Upper lobe of right lung (tissue), 1 donor: ENCODE data around the gene ECSIT. TPM values are rescaled to one million over a fixed set of nuclear protein-coding genes. Genes with fewer than 3 reads are reported as not detected.
"Not testable (repeated sequence)": the region's sequence is repeated elsewhere in the genome, so short reads cannot be mapped to it uniquely, and the experiment has no call there.

ENCODE experiments used
- ATAC-seq: fragments of 200-7000 bp; cut with Tn5 transposase; one replicate; pipeline ENCODE4 v1.9.1; 2020; ENCODE audit warnings: mild to moderate bottlenecking, moderate library complexity
- DNase-seq: peaks from one replicate; pipeline ENCODE4 v3.0.0-alpha.2; 2020
- H3K27ac ChIP-seq: fragments of 200-600 bp; one replicate; pipeline ENCODE4 v1.8.0; 2022
- H3K27me3 ChIP-seq: fragments of 200-600 bp; one replicate; pipeline ENCODE4 v1.8.0; 2022; ENCODE audit warnings: mild to moderate bottlenecking
- H3K36me3 ChIP-seq: fragments of 200-600 bp; one replicate; pipeline ENCODE4 v1.8.0; 2022
- H3K4me1 ChIP-seq: fragments of 200-600 bp; one replicate; pipeline ENCODE4 v1.8.0; 2022
- H3K4me3 ChIP-seq: fragments of 200-600 bp; one replicate; pipeline ENCODE4 v1.8.0; 2022; ENCODE audit warnings: mild to moderate bottlenecking
- H3K9me3 ChIP-seq: fragments of 200-600 bp; one replicate; pipeline ENCODE4 v1.8.0; 2022
- CTCF ChIP-seq: fragments of 200-600 bp; IDR thresholded peaks from one replicate; pipeline ENCODE4 v1.8.0; 2022; ENCODE audit warnings: antibody characterized with exemption
- intact Hi-C: fragments of 100-400 bp; cut with DNase I; formaldehyde crosslinking; loops from one replicate; pipeline ENCODE4 v1.11.0; 2022
- total RNA-seq: library from RNA; stranded (reverse); fragmentation: NEBNext Ultra II Directional; extraction: Animal tissue kit (Norgen Biotek cat#: 25700); gene quantifications from one replicate; pipeline ENCODE4 v1.2.1, GENCODE V29; 2021
- donor health status: DM: no; HTN: yes; CAD: no; lungs with severe emphysema.

The ECSIT gene
- total RNA-seq, 1 donor from 2014 or later, result 44.8 TPM

GRCh38 chr19:11479898-11480714, 48.8 kb downstream of the ECSIT start:
- Histone ChIP-seq H3K4me1 (peaks cover 17% of the 10 kb centered on the region), H3K9me3 (no peaks in the 10 kb centered on the region), H3K27ac (no peak overlapping the region), H3K4me3 (no peak overlapping the region), H3K36me3 (no peaks in the 10 kb centered on the region), H3K27me3 (peaks cover 41% of the 10 kb centered on the region)
- no peak for TF ChIP-seq CTCF
- no peak for ATAC-seq
- DNase-seq, result no peak
- intact Hi-C loops, result no loop called here

- Histone ChIP-seq H3K4me3 (no peak overlapping the region), H3K27me3 (peaks cover 41% of the 10 kb centered on the region), H3K36me3 (no peaks in the 10 kb centered on the region), H3K9me3 (no peaks in the 10 kb centered on the region), H3K27ac (no peak overlapping the region), H3K4me1 (peaks cover 17% of the 10 kb centered on the region)
- peak; percentile 25 for ATAC-seq
- no peak for DNase-seq
- intact Hi-C loops, result no loop called here
- TF ChIP-seq CTCF, result no peak
Observed at GRCh38 chr19:11479090-11479897, 49.6 kb downstream of the ECSIT start.

- peaks cover 40% of the 10 kb centered on the region for H3K27me3 ChIP-seq
- H3K4me1 ChIP-seq, result peaks cover 17% of the 10 kb centered on the region
- H3K9me3 ChIP-seq, result no peaks in the 10 kb centered on the region
- no peak for DNase-seq
- H3K36me3 ChIP-seq, result no peaks in the 10 kb centered on the region
- TF ChIP-seq CTCF, result no peak
- no peak overlapping the region for H3K4me3 ChIP-seq
- intact Hi-C loops, result no loop called here
- H3K27ac ChIP-seq, result no peak overlapping the region
- no peak for ATAC-seq
Observed at GRCh38 chr19:11478167-11479089, 50.5 kb downstream of the ECSIT start.

- DNase-seq, result no peak
- H3K27ac ChIP-seq, result no peak overlapping the region
- no peaks in the 10 kb centered on the region for H3K4me1 ChIP-seq
- TF ChIP-seq CTCF, result no peak
- no peaks in the 10 kb centered on the region for H3K9me3 ChIP-seq
- no peak for ATAC-seq
- H3K27me3 ChIP-seq, result peaks cover 16% of the 10 kb centered on the region
- intact Hi-C loops, result no loop called here
- H3K36me3 ChIP-seq, result no peaks in the 10 kb centered on the region
- H3K4me3 ChIP-seq, result no peak overlapping the region
Observed at GRCh38 chr19:11475861-11476260, 53.1 kb downstream of the ECSIT start.

GRCh38 chr19:11475343-11475742, 53.6 kb downstream of the ECSIT start:
- H3K4me3 ChIP-seq, DNase-seq, H3K36me3 ChIP-seq, H3K9me3 ChIP-seq, intact Hi-C loops, H3K27ac ChIP-seq, H3K4me1 ChIP-seq, ATAC-seq: not testable (repeated sequence)
- H3K27me3 ChIP-seq, result peaks cover 11% of the 10 kb centered on the region
